ENCODE data around the gene DHRS1. TPM values are rescaled to one million over a fixed set of nuclear protein-coding genes. Genes with fewer than 3 reads are reported as not detected.

DHRS1 gene
- total and polyA plus RNA-seq, 3 donors from 2014 or later, result 19.2 to 24.6 (median 22.5) TPM

DNA sequence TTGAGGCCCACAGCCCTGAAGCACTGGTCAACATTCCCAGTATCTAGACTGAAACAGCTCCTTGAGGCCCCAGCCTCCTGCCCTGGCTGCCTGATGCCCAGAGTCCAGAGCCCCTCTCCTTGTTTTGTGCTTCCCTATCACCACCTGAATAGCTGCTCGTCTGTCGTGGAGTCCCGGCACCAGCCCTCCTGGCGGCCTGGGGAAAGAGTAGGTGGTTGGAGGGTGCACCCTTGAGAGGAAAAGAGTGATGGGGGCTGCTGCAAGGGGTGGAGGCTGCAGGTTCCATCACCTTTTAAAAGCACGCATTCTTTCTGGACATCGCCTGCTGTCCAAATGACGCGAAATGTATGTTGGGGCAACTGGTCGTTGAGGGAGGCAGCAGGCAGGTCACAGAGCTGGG, 31.4 kb downstream of the DHRS1 start:
- no peaks in the 10 kb centered on the region for H3K9me3 ChIP-seq
- H3K4me3 ChIP-seq, result no peak overlapping the region
- no peak for TF ChIP-seq POLR2A (IDR thresholded peaks at IDR 0.05)
- peaks cover 7% of the 10 kb centered on the region for H3K4me1 ChIP-seq
- H3K36me3 ChIP-seq (ENCODE audit: low read depth, missing control alignments), result no peaks in the 10 kb centered on the region
- H3K27me3 ChIP-seq, result no peaks in the 10 kb centered on the region
- H3K27ac ChIP-seq, result no peak overlapping the region
- intact Hi-C loops (cut with DNase I; ENCODE audit: low total_unique reads), result no loop called here
- WGBS, 2 donors, result 89 to 91% methylated on average over 9 of the region's 9 CpGs
- DNase-seq, result no peak

- Histone ChIP-seq H3K4me1 (peaks cover 7% of the 10 kb centered on the region), H3K36me3 (ENCODE audit: low read depth, missing control alignments) (no peaks in the 10 kb centered on the region), H3K4me3 (no peak overlapping the region), H3K27me3 (no peaks in the 10 kb centered on the region), H3K9me3 (no peaks in the 10 kb centered on the region), H3K27ac (no peak overlapping the region)
- no peak for DNase-seq
- 72 to 94% methylated on average over 3 to 9 of the region's 9 CpGs for WGBS, 2 donors
- TF ChIP-seq, protein P1, sequence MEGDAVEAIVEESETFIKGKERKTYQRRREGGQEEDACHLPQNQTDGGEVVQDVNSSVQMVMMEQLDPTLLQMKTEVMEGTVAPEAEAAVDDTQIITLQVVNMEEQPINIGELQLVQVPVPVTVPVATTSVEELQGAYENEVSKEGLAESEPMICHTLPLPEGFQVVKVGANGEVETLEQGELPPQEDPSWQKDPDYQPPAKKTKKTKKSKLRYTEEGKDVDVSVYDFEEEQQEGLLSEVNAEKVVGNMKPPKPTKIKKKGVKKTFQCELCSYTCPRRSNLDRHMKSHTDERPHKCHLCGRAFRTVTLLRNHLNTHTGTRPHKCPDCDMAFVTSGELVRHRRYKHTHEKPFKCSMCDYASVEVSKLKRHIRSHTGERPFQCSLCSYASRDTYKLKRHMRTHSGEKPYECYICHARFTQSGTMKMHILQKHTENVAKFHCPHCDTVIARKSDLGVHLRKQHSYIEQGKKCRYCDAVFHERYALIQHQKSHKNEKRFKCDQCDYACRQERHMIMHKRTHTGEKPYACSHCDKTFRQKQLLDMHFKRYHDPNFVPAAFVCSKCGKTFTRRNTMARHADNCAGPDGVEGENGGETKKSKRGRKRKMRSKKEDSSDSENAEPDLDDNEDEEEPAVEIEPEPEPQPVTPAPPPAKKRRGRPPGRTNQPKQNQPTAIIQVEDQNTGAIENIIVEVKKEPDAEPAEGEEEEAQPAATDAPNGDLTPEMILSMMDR (IDR thresholded peaks at IDR 0.05), result no peak
- TF ChIP-seq POLR2A (IDR thresholded peaks at IDR 0.05), result no peak
- intact Hi-C loops (cut with DNase I; ENCODE audit: low total_unique reads), result no loop called here
These were observed 32.1 kb downstream of the DHRS1 start for GRCh38 chr14:24267516-24267915.

DNA sequence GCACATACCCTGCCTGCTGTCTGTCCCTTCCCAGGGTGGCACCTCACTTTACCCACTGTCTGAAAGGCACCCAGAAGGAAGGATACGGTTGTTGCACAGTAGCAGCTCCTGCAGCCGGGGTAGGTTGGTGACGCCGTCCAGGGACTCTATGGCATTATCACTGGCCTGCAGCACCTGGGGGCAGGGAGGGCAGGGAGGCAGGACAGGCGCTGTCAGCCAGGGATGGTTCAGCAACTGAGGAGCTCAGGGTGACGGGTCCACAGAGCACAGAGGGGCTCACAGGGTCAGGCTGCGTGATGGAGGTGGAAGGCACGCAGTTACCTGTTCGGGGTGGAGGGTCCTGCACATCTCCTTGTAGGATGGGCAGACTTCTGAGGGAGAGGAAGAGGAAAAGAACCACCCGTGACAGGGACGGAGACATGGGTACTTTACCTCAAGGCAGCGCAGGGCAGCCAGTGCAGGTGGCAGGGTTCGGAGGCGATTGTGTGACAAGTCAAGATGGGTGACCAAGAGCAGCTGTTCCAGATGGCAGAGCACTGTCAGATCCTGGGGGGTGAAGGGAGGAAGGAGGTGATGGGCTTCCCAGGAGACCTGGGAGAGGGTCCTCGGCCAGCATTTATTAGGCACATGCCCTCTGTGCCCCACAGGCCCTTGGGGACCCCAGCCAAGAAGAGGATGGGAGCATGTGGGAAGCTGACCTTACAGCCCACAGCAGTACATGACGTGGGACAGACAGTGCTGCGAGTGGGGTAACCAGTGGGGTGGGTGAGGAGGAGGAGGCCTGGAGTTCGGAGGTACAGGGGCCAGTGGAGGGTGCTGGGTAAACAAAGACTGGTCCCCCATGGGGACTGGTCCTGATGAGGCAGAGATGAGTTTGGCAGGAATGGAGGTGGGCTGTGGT, 33.0 kb downstream of the DHRS1 start:
- TF ChIP-seq, protein P1 (IDR thresholded peaks at IDR 0.05), result no peak
- TF ChIP-seq POLR2A (IDR thresholded peaks at IDR 0.05), result no peak
- Histone ChIP-seq H3K27ac (no peak overlapping the region), H3K4me1 (peaks cover 4% of the 10 kb centered on the region), H3K36me3 (ENCODE audit: low read depth, missing control alignments) (no peaks in the 10 kb centered on the region), H3K4me3 (no peak overlapping the region), H3K27me3 (no peaks in the 10 kb centered on the region), H3K9me3 (no peaks in the 10 kb centered on the region)
- WGBS, 2 donors, result 92% methylated on average over 18 of the region's 18 CpGs
- intact Hi-C loops (cut with DNase I; ENCODE audit: low total_unique reads), result no loop called here
- DNase-seq, result no peak

GRCh38 chr14:24264298-24264697, 35.3 kb downstream of the DHRS1 start:
- Histone ChIP-seq H3K4me3 (no peak overlapping the region), H3K27me3 (no peaks in the 10 kb centered on the region), H3K4me1 (no peaks in the 10 kb centered on the region), H3K27ac (no peak overlapping the region), H3K9me3 (no peaks in the 10 kb centered on the region), H3K36me3 (ENCODE audit: low read depth, missing control alignments) (no peaks in the 10 kb centered on the region)
- intact Hi-C loops (cut with DNase I; ENCODE audit: low total_unique reads), result no loop called here
- TF ChIP-seq, protein P1 (IDR thresholded peaks at IDR 0.05), result no peak
- no peak for TF ChIP-seq POLR2A (IDR thresholded peaks at IDR 0.05)
- no peak for DNase-seq
- WGBS, 2 donors, result 62 to 69% methylated on average over 4 to 6 of the region's 6 CpGs

DNA sequence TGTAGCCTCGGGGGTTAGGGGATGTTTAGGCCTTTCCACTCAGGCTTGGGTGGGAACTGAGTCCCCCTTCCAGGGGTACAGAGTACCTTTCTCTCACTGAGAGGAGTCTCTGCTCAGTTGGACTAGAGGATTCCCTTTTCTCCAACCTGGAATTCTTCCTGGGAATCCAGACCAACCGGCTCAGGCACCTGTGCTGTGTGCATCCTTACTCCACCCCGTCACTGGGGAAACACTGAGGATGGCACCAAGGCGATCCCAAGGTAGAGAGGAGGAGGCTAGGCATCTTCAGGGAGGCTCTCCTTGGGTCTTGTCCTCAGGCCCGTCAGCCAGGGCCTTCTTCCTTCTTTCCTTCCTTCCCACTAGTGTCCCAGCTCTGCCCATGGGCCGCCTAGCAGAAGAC, 35.7 kb downstream of the DHRS1 start:
- Histone ChIP-seq H3K4me3 (no peak overlapping the region), H3K36me3 (ENCODE audit: low read depth, missing control alignments) (no peaks in the 10 kb centered on the region), H3K4me1 (no peaks in the 10 kb centered on the region), H3K27ac (no peak overlapping the region), H3K27me3 (no peaks in the 10 kb centered on the region), H3K9me3 (no peaks in the 10 kb centered on the region)
- TF ChIP-seq POLR2A (IDR thresholded peaks at IDR 0.05), result no peak
- TF ChIP-seq, protein P1 (IDR thresholded peaks at IDR 0.05), result no peak
- intact Hi-C loops (cut with DNase I; ENCODE audit: low total_unique reads), result no loop called here
- no peak for DNase-seq
- WGBS, 2 donors, result 73 to 82% methylated on average over 5 to 6 of the region's 6 CpGs

All from testis (tissue), 3 donors.